GM23248 (cell line): Measurements from ENCODE around the gene ROCK2.

Source experiments
- EZH2 ChIP-seq: fragments of 200-600 bp; sonication (generic); IDR thresholded peaks from 2 replicates; pipeline ENCODE4 v1.6.1; 2018; ENCODE audit warnings: antibody characterized with exemption, mild to moderate bottlenecking; ENCODE audit not compliant: insufficient read depth, poor library complexity, severe bottlenecking
- EZH2phosphoT487 ChIP-seq: fragments of 200-600 bp; sonication (generic); IDR thresholded peaks from 2 replicates; pipeline ENCODE4 v1.6.1; 2018; ENCODE audit warnings: antibody characterized with exemption, moderate library complexity, mild to moderate bottlenecking, low read depth; ENCODE audit not compliant: insufficient read depth

DNA sequence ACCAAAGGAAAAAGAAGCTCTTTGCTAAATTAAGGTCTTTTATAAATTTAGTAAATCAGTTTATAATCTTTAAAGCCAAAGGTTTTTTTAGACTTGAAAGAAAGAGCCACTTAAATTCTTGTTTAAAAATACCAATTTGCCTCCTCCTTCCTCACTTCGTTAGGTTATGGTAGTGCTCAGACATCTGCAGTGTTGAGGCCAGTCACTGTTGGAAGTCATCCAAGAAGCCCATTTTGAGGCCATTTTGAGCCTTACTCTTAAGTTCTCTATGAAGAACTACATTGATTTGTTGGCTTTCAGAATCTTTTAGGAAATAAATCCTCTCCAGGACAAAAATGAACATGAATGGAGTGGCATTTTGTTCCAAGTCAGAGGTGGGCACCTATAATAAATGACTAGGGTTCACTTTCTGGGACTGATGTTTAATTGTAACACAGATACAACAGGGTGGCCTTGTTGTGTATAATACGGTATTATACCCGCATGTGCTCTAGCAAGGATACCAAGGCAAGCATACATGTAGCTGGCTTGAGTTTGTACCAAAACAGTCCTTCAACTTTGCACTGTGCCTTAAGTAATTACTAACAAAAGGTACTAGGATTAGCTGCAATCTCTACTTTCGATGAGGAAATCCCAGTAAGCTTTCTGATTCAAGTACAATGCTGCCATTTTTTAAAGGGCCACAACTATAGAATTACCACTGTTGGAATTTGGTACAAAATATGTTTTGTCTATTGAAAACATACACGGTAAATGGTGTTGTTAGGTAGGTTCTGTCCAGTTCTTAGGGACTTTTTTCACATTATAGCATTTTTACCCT, 166.4 kb downstream of the ROCK2 start:
- TF ChIP-seq EZH2 (no peak), EZH2phosphoT487 (no peak)
